ENCODE results near the gene CABLES1.

GRCh38 chr18:23114911-23115310 lies 20.4 kb upstream of the CABLES1 start:
- TF ChIP-seq CTCF (optimal IDR thresholded peaks at IDR 0.05 in 1 of 3, IDR thresholded peaks at IDR 0.05 in 1 of 3, conservative IDR thresholded peaks at IDR 0.05 in 1 of 3; ENCODE audit: extremely low read depth in 1 of 3, insufficient read depth in 2 of 3, low read length in 3 of 3), result no peak
- no peak for TF ChIP-seq EZH2 (IDR thresholded peaks at IDR 0.05; ENCODE audit: low read length)

Data from keratinocyte (primary cell).